ENCODE results near the gene PSMC4. TPM values are rescaled to one million over a fixed set of nuclear protein-coding genes. Genes with fewer than 3 reads are reported as not detected.

Gene PSMC4
- total RNA-seq, 1 donor, result 85.2 TPM

DNA sequence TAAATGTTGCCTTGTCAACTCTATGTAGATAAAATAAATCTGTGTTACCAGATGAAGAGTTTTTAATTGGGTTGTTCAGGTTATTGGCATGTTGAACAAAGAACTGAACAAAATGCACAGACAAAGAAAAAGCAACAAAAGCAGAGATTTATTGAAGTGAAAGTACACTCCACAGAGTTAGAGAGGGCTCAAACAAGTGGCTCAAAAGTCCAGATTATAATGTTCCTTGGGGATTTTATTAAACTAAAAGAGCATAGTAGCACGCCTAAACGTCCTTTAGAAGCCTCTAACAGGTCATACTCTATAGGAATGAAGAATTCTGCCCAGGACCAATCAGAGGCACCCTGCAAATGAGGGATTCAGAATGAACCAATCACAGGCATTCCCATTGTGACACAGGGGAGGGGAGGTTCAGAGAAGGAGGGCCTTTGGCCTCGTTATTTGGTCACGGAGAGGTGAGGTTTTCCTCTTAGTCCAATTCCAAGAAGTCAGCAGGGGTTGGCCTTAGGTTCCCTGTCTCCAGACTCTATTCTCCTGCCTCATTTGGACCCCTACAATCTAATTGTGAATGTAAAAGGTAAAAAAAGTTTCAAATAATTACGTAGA, 12.8 kb downstream of the PSMC4 start:
- no peak for DNase-seq (ENCODE audit: low read depth)
- no peak overlapping the region for H3K4me3 ChIP-seq (ENCODE audit: low read depth, low read length)
- TF ChIP-seq, protein P1, sequence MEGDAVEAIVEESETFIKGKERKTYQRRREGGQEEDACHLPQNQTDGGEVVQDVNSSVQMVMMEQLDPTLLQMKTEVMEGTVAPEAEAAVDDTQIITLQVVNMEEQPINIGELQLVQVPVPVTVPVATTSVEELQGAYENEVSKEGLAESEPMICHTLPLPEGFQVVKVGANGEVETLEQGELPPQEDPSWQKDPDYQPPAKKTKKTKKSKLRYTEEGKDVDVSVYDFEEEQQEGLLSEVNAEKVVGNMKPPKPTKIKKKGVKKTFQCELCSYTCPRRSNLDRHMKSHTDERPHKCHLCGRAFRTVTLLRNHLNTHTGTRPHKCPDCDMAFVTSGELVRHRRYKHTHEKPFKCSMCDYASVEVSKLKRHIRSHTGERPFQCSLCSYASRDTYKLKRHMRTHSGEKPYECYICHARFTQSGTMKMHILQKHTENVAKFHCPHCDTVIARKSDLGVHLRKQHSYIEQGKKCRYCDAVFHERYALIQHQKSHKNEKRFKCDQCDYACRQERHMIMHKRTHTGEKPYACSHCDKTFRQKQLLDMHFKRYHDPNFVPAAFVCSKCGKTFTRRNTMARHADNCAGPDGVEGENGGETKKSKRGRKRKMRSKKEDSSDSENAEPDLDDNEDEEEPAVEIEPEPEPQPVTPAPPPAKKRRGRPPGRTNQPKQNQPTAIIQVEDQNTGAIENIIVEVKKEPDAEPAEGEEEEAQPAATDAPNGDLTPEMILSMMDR (IDR thresholded peaks at IDR 0.05; ENCODE audit: insufficient read depth, low read length), result no peak

DNA sequence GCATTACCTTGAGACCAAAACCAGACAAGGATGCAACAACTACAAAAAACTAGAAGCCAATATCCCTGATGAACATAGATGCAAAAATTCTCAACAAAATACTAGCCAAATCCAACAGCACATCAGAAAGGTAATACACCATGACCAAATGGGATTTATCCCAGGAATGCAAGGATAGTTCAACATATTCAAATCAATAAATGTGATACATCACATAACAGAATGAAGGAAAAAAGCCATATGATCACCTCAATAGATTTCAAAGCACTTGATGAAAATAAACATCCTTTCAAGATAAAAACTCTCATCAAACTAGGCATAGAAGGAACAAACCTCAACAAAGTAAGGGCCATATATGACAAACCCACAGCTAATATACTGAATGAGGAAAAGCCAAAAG, 15.7 kb downstream of the PSMC4 start:
- H3K4me3 ChIP-seq (ENCODE audit: low read depth, low read length), result no peak overlapping the region
- TF ChIP-seq, protein P1 (IDR thresholded peaks at IDR 0.05; ENCODE audit: insufficient read depth, low read length), result no peak
- no peak for DNase-seq (ENCODE audit: low read depth)

DNA sequence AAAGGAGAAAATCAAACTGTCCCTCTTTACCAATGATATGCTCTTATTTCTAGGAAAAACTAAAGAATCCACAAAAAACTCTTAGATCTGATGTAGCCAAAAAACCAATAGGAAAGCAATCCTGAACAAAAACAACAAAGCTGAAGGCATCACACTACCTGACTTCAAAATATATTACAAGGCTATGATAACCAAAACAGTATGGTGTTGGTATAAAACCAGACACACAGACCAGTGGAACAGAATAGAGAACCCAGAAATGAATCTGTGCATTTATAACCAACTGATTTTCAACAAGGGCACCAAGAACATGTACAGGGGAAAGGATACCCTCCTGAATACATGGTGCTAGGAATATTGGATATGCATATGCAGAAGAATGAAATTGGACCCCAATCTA, 16.2 kb downstream of the PSMC4 start:
- H3K4me3 ChIP-seq (ENCODE audit: low read depth, low read length), result no peak overlapping the region
- TF ChIP-seq, protein P1 (IDR thresholded peaks at IDR 0.05; ENCODE audit: insufficient read depth, low read length), result no peak
- no peak for DNase-seq (ENCODE audit: low read depth)

DNA sequence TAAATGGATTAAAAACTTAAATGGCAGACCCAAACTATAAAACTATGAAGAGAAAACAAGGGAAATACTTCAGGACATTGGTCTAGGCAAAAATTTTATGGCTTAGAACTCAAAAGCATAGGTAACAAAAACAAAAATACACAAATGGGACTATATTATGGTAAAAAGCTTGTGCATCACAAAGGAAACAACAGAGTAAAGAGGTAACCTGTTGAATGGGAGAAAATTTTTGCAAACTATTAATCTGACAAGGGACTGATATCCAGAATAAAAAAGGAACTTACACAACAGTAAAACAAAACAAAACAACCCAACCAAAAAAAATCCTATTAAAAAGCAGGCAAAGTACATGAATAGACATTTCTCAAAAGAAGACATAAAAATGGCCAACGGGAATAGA, 16.6 kb downstream of the PSMC4 start:
- TF ChIP-seq, protein P1 (IDR thresholded peaks at IDR 0.05; ENCODE audit: insufficient read depth, low read length), result no peak
- no peak for DNase-seq (ENCODE audit: low read depth)
- no peak overlapping the region for H3K4me3 ChIP-seq (ENCODE audit: low read depth, low read length)

DNA sequence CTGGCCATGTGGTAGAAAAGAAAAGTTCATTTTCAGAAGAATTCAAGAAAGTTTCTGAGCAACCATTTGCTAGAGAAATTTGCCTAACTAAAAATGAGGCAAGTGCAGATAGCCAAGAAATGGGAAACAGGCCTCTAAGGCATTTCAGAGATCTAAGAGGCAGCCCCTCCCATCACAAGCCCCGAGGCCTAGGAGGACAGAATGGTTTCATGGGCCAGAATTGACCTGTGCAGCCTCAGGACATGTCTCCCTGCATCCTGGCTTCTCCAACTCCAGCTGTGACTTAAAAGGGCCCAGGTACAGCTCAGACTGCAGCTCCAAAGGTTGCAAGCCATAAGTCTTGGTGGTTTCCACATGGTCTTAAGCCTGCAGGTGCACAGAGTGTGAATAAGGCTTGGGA, 22.6 kb downstream of the PSMC4 start:
- TF ChIP-seq, protein P1 (IDR thresholded peaks at IDR 0.05; ENCODE audit: insufficient read depth, low read length), result no peak
- DNase-seq (ENCODE audit: low read depth), result no peak
- H3K4me3 ChIP-seq (ENCODE audit: low read depth, low read length), result no peak overlapping the region

DNA sequence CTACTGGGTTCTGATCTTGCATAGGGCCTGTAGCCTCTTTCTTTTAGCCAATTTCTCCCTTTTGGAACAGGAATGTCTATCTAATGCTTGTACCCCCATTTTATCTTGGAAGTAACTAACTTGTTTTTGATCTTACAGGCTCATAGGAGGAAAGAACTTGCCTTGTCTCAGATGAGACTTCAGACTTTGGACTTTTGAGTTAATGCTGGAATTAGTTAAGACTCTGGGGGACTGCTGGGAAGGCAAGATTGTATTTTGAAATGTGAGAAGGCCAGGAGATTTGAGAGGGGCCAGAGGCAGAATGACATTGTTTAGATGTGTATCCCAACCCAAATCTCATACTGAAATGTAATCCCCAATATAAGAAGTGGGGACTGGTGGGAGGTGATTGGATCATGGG, 23.4 kb downstream of the PSMC4 start:
- no peak overlapping the region for H3K4me3 ChIP-seq (ENCODE audit: low read depth, low read length)
- DNase-seq (ENCODE audit: low read depth), result no peak
- TF ChIP-seq, protein P1 (IDR thresholded peaks at IDR 0.05; ENCODE audit: insufficient read depth, low read length), result no peak

DNA sequence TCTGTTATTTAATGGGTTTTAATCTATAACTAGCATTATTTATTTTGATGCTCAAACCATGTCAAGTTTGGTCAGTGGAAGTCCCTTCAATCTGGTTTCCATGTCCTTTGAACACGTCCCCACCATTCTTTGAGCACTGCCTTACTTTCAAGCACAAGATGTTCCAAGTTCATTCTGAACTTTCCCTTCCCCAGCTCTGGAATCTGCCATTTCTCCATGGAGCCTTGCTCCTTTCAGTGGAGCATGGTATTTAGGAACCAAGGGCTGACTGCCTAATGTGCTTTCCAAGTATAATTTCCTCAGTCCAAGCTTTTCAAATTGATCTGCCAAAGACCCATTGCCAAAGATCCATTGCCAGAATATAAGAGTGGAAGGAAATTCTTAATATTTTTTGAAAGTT, 24.8 kb downstream of the PSMC4 start:
- DNase-seq (ENCODE audit: low read depth), result peak; percentile 18
- peak overlapping the region; percentile 91 for H3K4me3 ChIP-seq (ENCODE audit: low read depth, low read length)
- TF ChIP-seq, protein P1 (IDR thresholded peaks at IDR 0.05; ENCODE audit: insufficient read depth, low read length), result no peak
